HG02884 (cell line): Measurements from ENCODE around the gene GJD4.

Source experiments
- ATAC-seq: cut with Tn5 transposase; IDR thresholded peaks from one replicate; pipeline ENCODE4 v1.9.1; 2021; ENCODE audit warnings: mild to moderate bottlenecking, moderate library complexity; ENCODE audit not compliant: unreplicated experiment

GJD4 gene

GRCh38 chr10:35578618-35578956, 26.6 kb upstream of the GJD4 start:
- ATAC-seq = no peak

- ATAC-seq = no peak
These were observed 26.0 kb upstream of the GJD4 start for GRCh38 chr10:35579116-35579515.

GRCh38 chr10:35579726-35580422, 25.3 kb upstream of the GJD4 start:
- no peak for ATAC-seq

- no peak for ATAC-seq
These were observed 24.7 kb upstream of the GJD4 start for GRCh38 chr10:35580423-35580770.

GRCh38 chr10:35581655-35582054, 23.5 kb upstream of the GJD4 start:
- ATAC-seq = no peak

- no peak for ATAC-seq
These were observed 20.2 kb upstream of the GJD4 start for GRCh38 chr10:35584946-35585345.

GRCh38 chr10:35585356-35585755, 19.8 kb upstream of the GJD4 start:
- no peak for ATAC-seq

- no peak for ATAC-seq
These were observed 19.1 kb upstream of the GJD4 start for GRCh38 chr10:35585903-35586535.

GRCh38 chr10:35588836-35589235, 16.3 kb upstream of the GJD4 start:
- ATAC-seq = no peak

- ATAC-seq = no peak
These were observed 12.7 kb upstream of the GJD4 start for GRCh38 chr10:35592441-35592840.

GRCh38 chr10:35594115-35595079, 10.7 kb upstream of the GJD4 start:
- no peak for ATAC-seq

- ATAC-seq = no peak
These were observed 10.0 kb upstream of the GJD4 start for GRCh38 chr10:35595106-35595505.

- ATAC-seq = no peak
These were observed 6.8 kb upstream of the GJD4 start for GRCh38 chr10:35598379-35598778.

GRCh38 chr10:35600193-35600592, 4.9 kb upstream of the GJD4 start:
- ATAC-seq = no peak

GRCh38 chr10:35606430-35606829, 1.3 kb downstream of the GJD4 start:
- ATAC-seq = no peak

- ATAC-seq = no peak
These were observed 2.6 kb downstream of the GJD4 start for GRCh38 chr10:35607475-35608327.

- no peak for ATAC-seq
These were observed 3.2 kb downstream of the GJD4 start for GRCh38 chr10:35608328-35608672.

- ATAC-seq = no peak
These were observed 6.6 kb downstream of the GJD4 start for GRCh38 chr10:35611750-35612149.

GRCh38 chr10:35612385-35613106, 7.4 kb downstream of the GJD4 start:
- ATAC-seq = no peak

GRCh38 chr10:35613107-35613440, 7.9 kb downstream of the GJD4 start:
- no peak for ATAC-seq
